GM21576 (cell line): ENCODE results near the gene TENT5A.
"Not testable (repeated sequence)": the region's sequence is repeated elsewhere in the genome, so short reads cannot be mapped to it uniquely, and the experiment has no call there.

Source experiments
- ATAC-seq: cut with Tn5 transposase; IDR thresholded peaks from one replicate; pipeline ENCODE4 v1.9.1; 2021; ENCODE audit warnings: mild to moderate bottlenecking, moderate library complexity; ENCODE audit not compliant: unreplicated experiment

The TENT5A gene

DNA sequence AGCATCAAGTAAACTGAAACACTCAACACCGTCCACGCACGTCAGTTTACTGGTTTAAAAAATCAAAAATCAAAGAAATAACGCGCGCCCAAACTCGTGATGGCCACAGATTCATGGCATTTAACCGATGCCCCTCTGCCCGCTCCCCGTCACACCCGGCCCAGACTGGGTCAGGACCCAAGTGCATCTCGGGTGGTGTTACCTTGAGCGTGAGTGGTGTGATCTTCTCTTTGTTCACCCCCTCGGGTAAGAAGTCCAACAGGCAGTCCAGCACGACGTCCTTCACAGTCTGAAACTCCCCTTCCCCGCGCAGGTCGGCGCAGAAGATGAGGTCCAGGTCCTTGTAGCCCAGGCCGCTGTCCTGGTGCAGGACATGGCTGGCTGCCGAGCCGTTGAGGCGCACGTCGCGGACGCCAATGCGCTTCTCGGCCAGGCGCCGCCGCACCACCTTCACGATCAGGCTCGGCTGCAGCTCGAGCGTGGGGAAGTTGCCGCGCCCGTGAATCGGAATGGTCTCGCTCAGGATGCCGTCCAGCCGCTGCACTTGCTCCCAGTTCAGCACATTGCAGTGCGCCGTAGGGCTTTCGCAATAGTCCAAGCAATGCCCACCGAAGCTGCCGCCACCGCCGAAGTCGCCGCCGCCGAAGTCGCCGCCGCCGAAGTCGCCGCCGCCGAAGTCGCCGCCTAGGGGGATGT, 945 bp downstream of the TENT5A start:
- no peak for ATAC-seq

DNA sequence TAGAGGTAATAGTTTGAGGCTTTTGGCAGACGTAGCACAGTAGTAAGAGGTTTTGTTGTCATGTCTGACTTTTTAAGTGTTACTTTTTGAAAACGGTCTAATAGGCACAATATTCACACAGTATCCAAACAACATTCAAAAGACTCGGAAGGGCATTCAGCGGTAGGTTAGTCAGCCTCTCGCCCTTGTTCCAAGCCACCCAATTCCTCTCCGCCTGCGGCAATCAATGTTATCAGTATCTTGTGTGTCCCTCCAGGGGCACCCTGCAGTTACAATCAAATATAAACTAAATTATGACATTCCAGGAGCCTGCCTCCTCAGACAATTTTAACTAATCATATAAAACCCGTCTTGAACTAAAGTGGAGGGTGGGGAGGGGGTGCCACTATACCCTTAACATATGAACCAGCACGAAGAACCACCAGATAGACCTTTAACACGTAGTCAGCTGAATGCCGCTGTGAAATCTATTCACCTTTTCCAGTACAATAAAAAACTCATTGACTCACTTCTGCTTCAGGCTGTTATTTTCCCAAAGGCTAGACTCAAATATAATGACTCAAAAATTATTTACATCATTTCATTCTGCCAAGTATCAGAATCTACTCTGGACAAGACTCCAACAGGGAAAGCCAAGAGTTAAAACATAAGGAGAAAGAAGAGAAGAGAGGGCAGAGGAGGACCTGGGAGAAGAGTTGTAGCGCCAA, 1.6 kb downstream of the TENT5A start:
- no peak for ATAC-seq

DNA sequence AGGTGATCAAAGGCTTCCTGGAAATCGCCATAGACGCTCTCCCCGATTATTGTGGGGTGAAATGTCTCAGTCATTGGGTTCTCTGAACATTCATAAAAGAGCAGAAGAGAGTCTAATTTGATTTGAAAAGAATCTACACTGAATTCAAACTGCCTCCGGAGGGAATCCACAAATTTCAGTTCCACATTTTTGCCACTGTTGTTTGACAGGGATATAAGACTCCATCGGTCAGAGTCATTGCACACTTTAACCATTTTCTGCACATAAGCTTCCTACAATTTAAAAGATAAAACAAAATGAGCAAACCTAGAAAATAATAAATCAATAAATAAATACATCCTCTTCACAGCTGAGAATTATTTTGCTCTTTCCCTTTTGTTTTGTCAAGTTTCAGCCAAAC, 2.3 kb downstream of the TENT5A start:
- ATAC-seq: no peak

DNA sequence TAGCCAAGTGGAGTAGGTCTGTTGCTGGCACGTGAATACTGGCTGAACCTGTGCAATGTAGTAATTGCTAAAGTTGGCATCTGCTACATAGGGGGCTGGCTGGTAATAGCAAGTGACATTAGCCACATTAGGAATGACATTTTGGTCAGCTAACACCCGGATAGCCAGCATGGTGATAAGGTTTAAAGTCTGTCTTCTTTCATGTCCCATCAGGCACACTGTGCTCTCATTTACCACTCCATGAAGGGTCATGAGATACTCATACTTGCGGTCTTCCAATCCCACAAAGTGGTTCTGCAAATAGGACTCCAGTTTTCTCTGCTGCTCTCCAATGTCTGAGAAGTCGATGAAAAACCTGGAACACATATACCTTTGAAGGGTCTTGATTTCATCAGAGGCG, 2.8 kb downstream of the TENT5A start:
- ATAC-seq: no peak

DNA sequence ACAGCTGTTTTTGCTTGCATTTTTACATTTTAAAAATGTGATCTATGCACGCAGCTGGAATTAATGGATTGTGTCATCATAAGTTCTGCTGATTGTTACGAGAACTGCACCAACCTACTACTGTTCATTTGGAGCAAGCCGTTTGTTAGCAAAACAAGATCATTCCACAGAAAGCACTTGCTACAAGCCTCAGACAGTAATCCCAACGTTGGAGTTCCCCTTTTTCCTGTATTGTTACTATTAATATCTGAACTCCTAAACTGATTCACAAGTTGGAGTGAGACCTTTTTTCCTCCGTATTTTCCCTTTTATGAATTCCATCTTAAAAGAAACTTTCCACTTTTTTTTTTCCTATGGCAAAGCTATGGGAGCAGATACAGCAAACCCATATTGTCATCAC, 3.5 kb downstream of the TENT5A start:
- ATAC-seq: no peak

DNA sequence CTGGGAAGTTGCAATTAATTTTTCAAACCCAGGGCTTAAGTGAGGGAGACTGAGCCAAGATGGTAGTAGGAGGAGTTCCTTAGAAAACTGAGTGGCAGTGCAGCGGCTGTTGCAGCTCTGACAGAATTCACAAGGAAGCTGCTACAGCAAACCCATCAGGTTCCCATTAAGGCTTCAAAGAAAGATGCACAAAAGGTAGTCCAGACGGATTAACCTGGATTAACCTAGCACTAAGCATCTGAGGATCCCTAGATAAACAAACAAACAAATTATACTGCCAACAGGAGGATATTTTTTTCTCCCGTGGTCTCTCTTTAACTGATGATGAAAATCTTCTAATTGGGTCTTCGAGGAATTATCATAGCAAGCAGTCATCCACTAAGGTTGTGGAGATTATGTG, 5.2 kb downstream of the TENT5A start:
- no peak for ATAC-seq

DNA sequence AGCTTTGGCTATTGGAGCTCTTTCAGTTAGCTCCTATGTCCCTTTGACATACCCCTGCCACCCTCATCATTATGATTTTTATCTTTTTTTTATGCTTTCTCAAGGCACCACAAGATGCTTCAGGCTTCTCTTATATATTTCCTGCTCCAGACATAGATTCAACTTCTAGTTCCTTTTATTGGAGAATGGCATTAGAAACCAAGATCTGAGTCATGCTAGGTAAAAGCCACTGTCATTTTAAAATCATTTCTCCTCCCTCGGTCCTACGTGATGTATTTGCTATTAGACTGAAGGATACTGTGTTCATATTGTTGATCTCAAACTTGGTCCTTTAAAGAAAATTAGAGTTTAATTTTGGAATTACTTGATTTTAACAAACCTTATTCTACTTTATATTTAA, 8.3 kb downstream of the TENT5A start:
- ATAC-seq: no peak

DNA sequence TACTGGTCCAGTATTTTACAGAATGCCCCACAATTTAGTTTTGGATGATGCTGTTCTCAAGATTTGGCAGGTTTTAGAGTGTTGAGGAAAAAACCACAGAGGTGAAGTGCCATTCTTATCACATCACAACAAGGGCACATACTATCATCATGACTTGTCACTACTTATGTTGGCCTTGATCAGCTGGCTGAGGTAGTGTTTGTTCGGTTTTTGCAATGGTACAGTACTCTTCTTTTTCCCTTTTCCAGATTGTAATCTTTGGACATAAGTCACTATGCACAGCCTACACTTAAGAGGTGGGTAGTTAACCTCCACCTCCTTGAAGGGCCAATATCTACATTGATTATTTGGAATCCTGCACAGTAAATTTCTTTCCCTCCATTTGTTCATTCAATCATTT, 8.8 kb downstream of the TENT5A start:
- no peak for ATAC-seq

DNA sequence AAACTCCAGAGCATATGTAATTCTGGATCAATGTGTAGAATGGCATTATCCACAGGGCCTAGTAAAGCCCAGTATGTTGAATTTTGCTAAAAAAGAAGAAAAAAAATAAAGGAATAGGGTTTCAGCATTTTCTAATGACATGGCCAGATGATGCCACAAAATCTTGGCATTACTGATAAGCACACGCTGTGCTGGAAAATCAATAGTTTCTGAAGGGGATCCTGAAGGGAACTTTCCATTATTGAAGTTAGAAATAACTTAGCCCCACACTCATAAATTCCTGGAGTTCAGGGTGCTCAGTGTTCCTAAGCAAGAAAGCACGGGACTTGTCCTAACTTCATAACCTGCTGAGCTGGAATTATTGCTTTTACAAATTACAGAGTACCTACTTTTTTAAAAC, 10.8 kb downstream of the TENT5A start:
- no peak for ATAC-seq

DNA sequence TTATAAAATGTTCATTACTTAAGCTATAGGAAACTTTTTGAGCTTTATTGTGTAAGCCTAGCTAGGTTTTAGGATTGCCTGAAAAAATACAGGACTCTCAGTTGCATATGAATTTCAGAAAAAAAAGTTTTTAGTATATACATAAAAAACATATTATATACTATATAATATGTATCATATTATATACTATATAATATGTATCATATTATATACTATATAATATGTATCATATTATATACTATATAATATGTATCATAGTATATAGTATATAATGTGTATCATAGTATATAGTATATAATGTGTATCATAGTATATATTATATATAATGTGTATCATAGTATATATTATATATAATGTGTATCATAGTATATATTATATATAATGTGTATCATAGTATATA, 11.9 kb downstream of the TENT5A start:
- ATAC-seq: not testable (repeated sequence)

DNA sequence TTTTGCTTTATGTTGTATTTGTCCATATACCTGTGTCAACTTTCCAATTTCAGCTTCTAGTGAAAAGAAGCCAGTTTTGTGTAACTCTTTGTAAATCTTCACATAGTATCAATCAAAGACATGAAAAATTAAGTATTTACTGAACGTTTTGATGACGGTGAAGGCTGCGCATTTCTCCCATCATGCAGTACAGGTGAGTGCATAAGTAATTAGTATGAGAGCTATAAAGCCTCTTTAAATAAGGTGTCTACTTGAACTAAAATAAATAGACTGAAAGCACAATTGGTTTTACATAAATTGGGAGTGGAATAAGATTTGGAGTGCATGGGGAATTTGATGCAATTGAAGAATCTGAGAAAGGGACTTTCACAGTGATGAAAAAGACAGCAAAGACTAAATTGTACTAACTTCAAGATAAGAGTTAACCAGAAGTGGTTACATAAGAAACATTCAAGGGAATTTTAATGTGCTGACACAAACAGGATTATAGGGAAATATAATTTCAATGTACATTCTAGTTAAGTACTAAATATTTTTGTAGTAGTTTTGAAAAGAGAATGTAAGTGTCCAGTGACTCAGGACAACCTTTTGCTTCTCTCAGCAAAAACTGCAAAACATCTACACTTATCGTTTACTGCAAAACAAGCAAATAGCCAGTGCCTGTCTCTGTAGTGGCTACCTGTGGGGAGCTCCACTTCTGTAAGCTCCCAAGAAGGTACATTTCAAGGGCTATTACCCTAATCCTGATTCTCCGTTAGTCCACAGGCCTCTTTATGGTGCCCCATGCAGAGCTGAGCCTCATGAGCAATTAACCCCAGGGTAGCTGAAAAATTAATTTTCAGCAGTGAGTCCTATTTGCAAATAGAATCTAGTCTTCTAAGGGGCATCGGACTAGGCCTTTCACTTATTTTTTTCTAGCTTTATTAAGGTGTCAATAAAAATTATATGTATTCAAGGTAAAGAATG, 13.0 kb downstream of the TENT5A start:
- no peak for ATAC-seq

DNA sequence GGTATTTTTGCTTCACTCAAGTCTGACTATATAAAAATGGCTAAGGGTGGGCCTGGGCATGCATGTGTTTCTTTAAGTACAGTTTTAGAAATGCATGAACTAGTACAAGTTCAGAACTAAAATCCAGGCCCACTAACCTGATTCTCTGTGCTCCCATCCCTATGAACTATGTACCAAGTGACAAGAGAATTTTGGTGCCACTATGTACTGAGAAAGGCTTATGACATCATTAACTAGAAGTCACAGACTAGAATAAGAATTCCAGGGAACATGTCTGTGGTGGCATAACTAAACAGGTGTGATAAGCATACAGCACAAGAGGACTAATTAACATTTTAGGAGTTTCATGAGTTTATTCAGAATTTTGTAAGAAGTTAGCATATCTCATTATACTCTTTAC, 16.1 kb downstream of the TENT5A start:
- ATAC-seq: no peak

DNA sequence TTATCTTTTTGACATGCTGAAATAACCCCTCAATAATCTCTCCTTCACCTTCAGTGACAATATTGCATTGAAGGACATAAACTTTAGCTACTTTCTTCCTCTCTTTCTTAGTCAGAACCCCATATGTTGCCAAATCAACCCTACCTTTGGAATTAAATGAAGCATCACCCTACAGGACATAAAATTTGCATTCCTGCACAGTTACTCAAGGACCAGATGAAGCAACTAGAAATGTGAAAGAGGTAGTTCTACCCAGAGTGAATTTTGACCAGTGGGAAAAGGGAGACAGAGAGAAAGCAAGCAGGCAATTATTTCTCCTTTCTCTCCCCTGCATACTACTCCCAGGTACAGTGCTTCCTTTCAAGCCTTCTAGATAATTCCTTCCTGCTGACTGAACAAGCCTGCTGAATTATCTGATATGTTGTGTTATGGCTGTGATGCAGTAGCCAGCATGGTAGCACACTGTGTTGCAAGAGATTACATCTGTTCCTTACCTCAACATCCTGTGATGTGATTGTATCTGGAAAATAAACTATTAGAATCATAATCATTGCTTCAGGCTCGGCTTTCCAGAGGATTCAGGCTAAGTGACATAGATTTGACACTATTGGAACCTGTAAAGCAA, 16.6 kb downstream of the TENT5A start:
- ATAC-seq: no peak

DNA sequence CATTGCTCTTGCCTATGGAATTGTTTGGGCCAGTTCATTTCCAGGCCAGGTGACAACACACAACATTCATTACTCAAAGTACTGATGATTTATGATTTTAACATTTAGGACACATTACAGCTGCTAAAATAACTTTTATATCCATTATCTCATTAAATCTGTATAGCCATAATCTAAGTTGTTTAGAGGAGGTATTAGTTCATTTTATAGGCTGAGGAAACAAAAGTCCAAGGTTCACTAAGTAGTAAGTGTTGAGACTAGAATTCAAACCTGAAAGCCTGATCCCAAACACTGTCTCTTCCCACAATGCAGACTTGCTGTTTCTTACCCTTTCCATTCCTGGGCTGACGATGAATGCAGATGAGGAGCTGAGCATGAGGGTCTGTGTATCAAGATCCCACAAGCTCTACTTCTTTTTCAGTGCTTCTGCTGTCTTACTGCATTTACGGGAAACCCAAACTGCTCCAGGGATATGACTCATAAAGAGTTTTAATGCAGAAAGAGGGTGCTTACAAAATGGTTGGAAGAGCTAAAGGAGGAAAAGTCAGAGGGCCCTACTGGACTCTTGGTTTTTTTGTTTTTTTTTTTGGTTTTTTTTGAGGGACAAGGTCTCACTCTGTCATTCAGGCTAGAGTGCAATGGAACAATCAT, 17.9 kb downstream of the TENT5A start:
- no peak for ATAC-seq

DNA sequence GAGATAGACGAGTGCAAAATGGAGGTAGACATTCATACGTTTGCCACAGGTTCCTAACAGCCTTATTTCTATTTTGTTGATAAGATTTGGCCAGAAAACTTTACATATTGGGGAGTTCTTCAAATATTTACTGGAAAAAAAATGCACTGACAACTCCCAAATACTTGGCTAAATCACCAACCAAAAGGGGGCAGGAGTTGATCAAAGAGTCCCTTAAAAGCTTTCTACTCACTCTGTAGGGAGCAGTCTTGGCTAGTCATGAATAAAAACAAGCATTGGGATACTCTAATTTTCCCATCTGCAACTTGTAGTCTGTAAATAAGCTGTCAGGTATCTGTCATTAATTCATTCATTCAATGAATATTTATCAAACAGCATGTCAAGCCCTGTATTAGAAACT, 18.4 kb downstream of the TENT5A start:
- ATAC-seq: no peak

DNA sequence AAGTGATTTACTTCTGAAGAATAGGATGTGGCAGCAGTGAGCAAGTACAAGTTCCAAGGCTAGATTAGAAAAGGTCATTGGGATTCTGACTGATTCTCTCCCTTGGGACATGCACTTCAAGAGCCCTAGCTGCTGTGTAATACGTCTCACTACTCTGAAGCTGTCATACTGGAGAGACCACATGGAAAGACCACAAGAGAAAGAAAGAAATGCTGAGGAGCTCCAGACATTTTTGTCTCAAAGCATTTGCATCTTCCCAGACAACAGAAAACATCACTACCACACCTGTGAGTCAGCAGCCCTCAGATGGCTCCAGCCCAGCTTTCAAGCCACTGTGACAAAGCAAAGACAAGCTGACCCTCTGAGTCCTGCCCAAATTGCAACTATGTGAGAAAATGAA, 20.7 kb downstream of the TENT5A start:
- no peak for ATAC-seq

DNA sequence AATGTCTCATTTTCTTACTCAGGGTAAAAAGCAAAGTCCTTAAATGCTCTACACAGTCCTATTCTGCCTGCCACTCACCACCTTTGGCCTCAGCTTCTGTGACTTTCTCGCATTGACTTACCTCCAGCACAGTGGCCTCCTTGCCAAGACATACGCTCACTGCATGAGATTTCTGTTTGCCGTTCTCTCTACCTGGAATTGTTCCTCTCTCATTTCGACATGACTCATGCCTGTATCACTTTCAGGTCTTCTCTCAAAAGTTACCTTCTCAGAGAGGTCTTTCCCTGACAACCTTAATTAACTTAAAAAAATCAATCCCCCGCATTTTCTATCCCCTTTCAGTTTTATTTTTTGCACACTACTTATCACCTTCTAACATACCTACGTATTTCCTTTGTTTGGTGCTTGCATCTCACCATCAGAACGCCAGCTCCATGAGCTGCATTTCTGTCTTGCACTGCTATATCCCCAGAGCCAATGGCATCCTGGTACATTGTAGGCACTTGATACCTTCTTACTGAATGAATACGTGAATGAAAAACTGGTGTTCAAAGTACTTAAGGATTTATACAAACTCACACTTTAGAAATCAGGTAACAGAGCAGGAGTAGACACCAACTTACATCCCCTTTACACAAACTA, 24.5 kb downstream of the TENT5A start:
- no peak for ATAC-seq

DNA sequence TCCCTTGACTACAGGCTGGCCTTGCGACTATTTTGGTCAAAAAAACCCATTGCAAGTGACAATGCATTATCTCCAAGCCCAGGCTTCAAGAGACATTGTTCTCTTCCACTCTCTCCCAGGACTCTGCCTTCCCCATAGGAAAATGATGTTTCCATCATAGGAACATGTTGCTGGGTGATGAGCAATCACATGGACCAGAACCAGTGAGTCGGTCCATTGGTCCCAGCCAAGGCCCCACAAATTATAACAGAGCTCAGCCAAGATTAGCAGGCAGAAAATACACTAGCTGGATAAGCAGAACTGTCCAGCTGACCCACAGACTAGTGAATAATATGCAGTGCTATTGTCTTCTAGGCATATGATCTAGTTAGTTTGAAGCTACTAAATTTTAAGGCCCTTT, 27.4 kb downstream of the TENT5A start:
- ATAC-seq: no peak

DNA sequence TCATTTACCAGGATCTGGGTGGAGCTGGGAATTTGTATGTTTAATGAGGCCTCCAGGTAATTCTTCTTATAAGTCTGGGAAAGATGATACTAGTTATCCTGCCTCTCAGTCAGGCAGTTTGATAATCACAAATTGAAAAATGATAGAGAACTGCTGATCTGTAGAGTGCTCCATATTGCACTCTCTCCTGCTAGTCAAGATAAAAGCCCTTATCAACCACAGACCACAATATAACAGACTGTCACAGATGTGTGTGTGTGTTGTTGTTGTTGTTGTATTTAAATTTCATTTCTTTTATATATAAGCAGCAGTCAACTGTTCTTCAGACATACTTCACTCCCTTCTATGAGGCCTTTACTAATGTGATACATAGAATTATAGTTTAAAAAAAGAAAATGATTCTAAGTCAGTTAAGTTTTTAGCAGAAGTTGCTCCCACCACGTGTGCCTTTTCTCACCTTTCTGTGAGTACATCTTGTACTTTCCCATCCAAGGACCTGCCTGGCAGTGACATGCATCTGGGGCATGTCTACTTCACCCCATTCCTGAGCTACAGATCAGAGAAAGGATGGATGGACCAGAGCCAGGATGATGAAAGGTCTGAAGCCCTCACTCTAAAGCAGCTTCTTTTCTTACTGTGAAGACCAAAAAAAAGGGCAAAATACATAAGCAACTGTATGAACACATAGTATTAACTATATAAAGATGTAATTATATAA, 29.8 kb downstream of the TENT5A start:
- ATAC-seq: no peak

DNA sequence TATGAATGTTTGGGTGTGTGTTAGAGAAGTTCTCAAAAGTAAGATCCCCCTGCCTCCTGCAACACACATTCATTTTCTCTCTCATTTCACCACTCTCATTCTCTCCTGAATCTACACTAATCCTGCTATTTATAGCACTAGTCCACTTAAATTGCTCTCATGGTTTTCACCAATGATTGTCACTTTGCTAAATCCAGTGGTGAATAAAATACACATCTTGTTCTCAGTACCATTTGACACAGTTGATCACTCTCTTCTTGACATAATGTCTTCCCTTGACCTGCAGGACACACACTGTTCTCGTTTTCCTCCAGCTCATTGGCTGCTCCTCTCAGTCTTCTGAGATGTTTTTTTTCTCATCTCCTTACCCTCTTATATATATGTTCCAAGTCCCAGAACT, 32.1 kb downstream of the TENT5A start:
- ATAC-seq: no peak
